Measurements from ENCODE around the gene PDE1A.

DNA sequence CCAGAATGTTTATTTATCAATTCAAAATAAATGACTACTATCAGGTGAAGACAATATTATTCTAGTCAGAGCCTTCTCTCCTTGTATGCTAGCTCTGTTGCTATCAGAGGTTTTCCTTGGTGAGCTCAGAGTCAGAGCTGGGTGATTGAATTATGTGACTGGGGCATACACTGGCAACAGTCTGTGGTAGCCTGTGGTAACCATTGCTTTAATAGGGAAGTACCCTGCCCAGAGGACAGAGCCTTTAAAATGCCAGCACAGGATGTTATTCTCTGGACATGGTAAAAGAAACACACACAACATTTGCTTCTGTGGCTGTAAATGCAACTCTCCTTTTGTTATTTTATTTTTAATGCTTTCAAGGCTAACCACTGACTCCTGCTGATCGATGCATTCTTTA is 316.5 kb downstream of the PDE1A start:
- TF ChIP-seq YY1 (IDR thresholded peaks at IDR 0.05; ENCODE audit: low read depth) (no peak), TAF1 (IDR thresholded peaks at IDR 0.05; ENCODE audit: borderline replicate concordance, low read depth, low read length) (no peak)

All from SK-N-SH (cell line).